LoVo (cell line): Measurements from ENCODE around the gene CDCA7.
"Not testable (repeated sequence)": the region's sequence is repeated elsewhere in the genome, so short reads cannot be mapped to it uniquely, and the experiment has no call there.

Source experiments
- DNase-seq: peaks from one replicate; pipeline ENCODE4 v3.0.0-alpha.2; 2016; ENCODE audit warnings: low spot score

The CDCA7 gene

DNA sequence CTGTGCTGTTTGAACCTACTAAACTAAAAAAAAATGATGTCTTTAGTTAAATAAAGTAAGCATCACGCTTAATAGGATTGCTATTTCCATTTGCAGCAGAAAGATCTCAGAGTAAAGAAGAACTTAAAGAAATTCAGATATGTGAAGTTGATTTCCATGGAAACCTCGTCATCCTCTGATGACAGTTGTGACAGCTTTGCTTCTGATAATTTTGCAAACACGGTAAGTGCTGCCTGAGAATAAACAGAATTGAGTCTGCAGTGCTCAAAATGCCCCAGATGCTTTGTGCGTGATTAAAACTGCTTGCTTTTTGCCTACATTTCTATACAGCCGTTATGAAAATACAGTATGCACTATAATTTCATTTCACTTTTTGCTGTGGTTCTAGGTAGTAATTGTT lies 3.9 kb downstream of the CDCA7 start:
- no peak for DNase-seq

- DNase-seq, result no peak
Measured at GRCh38 chr2:173359231-173359630, 4.6 kb downstream of the CDCA7 start.

DNA sequence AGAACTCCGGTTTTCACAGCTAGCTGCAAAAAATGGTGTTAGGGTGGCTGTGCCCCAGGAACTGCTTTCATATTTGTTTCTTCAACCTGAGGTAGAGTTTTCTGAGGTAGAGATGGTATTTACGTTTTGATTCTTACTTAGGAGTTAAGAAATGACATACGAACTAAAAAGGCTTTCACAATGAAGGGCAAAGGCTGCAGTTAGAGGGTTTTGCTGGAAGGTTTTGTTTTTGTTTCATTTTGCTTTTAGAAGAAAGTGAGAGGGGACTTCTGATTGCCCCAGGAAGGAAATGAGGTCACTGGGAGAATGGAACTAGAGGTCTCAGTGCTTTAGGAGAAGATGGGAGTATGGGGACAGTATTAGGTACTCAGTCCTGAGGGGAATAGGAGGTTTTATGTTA lies 15.5 kb downstream of the CDCA7 start:
- DNase-seq, result no peak

- no peak for DNase-seq
Measured at GRCh38 chr2:173371023-173371422, 16.4 kb downstream of the CDCA7 start.

- DNase-seq, result no peak
Measured at GRCh38 chr2:173373290-173373689, 18.6 kb downstream of the CDCA7 start.

DNA sequence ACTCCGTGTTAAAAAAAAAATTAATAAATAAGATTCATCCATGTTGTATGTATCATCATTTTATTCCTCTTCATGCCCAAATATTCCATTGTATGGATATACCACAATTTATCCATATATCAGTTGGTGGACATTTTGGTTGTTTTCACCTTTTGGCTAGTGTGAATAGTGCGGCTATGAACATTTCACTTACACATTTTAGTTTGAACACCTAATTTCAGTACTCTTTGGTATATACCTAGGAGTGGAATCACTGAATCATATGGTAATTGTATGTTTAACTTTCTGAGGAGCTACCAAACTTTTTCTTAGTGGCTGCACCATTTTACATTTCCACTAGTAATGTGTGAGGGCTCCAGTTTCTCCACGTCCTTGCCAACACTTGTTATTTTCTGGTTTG lies 20.0 kb downstream of the CDCA7 start:
- DNase-seq, result no peak

GRCh38 chr2:173385534-173385933 lies 30.9 kb downstream of the CDCA7 start:
- not testable (repeated sequence) for DNase-seq

DNA sequence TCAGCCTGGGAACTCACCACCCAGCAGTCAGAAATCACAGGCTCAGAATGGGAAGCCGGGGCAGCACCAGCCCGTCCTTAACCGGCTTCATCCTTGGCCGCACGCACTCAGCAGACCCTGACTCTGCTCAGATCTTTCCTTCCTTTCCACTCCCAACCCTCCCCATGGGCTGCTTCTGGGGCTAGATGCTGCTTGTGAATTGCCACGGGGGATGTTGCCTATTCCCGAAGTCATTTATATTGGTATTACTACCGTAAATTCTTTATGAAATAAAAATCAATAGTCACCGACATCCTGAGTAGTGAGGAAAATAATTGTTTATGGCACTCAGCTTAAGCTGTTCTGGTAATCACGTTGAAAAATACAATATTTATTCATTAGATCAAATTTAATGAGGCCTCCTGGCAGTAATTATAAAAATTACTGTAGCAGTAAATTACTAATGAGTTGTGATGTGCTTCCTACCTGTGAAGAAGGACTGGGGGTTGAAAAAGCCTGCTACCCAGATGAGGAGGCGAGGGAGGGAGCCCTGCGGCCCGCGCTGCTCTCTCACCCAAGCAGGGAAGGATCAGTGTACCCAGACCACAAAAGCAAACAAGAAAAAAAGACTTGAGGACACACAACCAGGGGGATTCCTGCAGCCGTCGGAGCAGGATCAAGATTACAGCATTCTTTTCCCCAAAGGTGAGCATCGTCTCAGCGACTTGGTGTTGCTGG lies 31.5 kb downstream of the CDCA7 start:
- no peak for DNase-seq

DNA sequence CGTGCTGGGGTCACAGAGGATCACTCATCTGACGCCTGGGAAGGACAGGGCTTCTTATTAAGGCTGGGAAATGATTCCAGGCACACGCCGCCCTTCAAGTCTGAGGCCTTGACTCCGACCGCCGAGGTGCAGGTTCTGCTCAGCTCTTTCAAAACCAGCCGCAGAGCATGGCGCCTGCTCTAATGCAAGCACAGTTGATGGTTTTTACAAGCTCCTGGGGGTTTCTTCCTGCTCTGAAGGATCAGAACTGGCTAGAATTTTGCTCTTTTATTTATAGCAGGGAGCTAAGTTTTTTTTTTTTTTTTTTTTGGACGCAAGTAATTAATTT lies 32.0 kb downstream of the CDCA7 start:
- DNase-seq, result no peak

DNA sequence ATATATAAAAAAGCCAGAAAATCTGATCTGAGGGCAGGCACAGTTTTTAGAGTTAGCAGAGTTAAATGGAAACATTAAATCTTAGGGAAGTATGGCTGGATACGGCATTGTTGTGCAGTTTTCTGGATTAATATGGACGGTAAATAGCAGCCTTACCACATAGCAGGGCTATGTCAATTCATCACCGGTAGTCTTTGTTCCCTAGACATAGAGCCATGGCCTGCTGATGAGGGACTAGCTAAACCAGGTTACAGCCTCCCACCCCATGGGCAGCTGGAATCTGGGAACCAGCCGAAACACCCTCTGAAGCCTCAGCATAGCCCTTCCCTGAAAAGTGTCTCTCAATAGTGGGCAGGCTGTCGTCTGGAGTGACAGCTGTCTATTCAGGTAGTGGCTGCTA lies 32.4 kb downstream of the CDCA7 start:
- no peak for DNase-seq

GRCh38 chr2:173387660-173388059 lies 33.0 kb downstream of the CDCA7 start:
- no peak for DNase-seq

DNA sequence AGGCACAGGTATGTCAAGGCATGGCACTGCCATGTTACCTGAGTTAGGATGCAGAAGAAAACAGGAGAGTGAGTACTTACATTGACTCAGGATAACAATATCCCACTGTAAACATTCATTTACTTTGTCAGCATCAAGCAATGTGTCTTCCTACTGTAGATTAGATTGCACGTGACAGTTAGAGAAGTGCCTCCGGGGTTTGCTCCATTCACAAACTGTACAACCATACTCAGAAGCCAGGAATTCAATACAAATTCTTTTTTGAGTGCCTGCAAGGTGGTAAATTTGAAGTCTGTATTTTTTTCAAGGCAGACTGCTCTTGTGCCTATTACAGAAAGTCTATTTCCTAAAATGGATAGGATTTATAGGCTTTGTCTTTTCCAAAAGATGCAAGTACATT lies 34.1 kb downstream of the CDCA7 start:
- DNase-seq, result no peak

DNA sequence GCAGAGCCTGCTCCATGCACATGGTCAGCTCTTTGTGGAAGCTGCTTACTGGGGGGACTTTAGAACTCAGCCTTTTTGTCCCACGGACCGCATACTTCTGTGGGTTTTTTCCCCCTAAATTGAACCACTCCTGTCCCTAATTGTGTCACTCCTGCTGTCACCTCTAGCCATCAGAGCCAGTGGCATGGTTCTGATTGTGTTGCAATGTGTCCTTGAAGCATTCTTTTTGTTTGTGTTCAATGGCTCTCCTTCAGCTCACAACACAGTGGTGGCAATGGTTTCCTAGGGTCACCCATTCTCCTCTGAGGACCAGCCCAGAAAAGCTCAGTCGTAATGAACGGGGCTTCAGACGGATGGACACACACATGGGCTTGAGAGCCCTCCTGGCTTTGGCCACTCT lies 35.4 kb downstream of the CDCA7 start:
- DNase-seq, result no peak

GRCh38 chr2:173392731-173393130 lies 38.1 kb downstream of the CDCA7 start:
- no peak for DNase-seq

GRCh38 chr2:173393186-173393585 lies 38.5 kb downstream of the CDCA7 start:
- no peak for DNase-seq

DNA sequence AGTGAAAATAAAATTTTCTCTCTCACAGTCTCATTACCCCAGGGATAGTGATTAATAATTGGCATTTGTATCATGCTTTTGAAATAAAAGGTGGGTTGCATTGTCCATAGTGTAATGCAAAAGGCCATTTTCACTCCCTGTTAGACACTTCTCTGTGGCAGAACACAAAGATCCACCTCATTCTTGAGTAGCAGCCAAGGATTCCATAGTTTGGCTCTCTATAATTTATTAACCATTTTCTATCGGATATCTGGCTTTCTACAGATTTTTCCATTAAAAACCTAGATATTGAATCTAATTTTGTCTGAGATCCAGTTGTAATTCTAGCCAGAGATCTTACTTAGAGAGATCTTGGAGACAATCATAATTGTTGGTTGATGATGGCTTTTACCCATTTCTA lies 39.0 kb downstream of the CDCA7 start:
- DNase-seq, result no peak

- no peak for DNase-seq
Measured at GRCh38 chr2:173394091-173394974, 39.7 kb downstream of the CDCA7 start.

DNA sequence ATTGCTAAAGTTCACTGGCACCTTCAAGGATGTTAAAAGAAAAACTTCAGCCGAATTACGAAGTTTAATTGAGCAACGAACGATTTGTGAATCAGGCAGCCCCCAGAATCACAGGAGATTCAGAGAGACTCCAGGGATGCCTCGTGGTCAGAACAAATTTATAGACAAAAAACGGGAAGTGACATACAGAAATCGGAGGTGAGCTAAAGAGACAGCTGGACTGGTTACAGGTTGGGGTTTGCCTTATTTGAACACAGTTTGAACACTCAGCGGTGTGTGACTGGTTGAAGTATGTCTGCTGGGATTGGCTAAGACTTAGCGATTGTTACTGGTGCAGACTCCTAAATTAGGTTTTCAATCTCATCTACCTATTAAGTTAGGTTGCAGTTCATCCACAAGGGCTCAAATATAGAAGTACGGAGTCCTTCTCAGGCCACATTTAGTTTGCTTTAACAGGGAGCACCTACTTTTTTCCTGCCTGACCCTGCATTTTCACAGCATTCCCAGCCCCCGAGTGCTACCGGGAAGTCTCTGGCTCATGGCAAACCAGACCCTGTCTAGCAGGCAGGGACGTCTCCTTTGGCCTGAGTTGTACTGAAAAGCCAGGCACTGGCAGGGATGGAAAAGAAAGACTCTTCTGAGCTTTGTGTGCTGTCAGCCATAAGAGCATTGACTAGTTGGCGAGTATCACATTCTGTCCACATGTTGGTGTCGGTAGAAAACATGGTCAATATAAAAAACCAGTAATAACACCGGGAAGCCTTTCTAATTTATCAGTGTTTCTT lies 41.1 kb downstream of the CDCA7 start:
- no peak for DNase-seq

GRCh38 chr2:173397539-173397938 lies 42.9 kb downstream of the CDCA7 start:
- no peak for DNase-seq

- DNase-seq, result no peak
Measured at GRCh38 chr2:173399229-173399628, 44.6 kb downstream of the CDCA7 start.

- no peak for DNase-seq
Measured at GRCh38 chr2:173400760-173401159, 46.1 kb downstream of the CDCA7 start.

- DNase-seq, result peak; percentile 12
Measured at GRCh38 chr2:173401716-173402326, 47.1 kb downstream of the CDCA7 start.
